Measurements from ENCODE around the gene RCAN2. TPM values are rescaled to one million over a fixed set of nuclear protein-coding genes. Genes with fewer than 3 reads are reported as not detected.

The RCAN2 gene
- total RNA-seq, 2 donors from 2014 or later: 3.6 to 7.0 TPM

DNA sequence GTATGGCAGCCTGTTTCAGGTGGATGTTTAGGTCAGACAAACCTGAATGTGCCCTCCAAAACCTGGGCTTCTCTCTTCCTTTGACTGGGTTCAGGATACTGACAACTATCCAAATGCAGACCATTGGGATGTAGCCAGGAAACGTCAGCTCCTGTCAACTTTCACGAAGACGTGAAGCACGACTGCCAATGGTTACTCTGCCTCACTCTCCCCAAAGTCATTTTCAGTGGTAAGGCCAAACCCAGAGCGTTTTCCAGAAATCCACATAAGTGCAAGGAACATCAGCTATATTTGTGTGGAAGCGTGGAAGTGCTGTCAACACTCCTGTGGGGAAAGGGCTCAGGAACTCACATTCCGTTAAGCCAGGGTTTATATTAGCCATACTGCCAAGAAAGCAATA lies 20.1 kb upstream of the RCAN2 start:
- Histone ChIP-seq H3K4me3 (no peak overlapping the region), H3K9ac (ENCODE audit: low read depth in 2 of 2, low read length in 2 of 2) (no peak overlapping the region), H3K4me1 (peaks cover 3% of the 10 kb centered on the region), H3K27me3 (no peaks in the 10 kb centered on the region), H3K36me3 (no peaks in the 10 kb centered on the region), H3K27ac (no peak overlapping the region), H3K9me3 (no peaks in the 10 kb centered on the region)
- intact Hi-C loops (cut with DNase I): no loop called here
- no peak for DNase-seq
- TF ChIP-seq, protein P1, sequence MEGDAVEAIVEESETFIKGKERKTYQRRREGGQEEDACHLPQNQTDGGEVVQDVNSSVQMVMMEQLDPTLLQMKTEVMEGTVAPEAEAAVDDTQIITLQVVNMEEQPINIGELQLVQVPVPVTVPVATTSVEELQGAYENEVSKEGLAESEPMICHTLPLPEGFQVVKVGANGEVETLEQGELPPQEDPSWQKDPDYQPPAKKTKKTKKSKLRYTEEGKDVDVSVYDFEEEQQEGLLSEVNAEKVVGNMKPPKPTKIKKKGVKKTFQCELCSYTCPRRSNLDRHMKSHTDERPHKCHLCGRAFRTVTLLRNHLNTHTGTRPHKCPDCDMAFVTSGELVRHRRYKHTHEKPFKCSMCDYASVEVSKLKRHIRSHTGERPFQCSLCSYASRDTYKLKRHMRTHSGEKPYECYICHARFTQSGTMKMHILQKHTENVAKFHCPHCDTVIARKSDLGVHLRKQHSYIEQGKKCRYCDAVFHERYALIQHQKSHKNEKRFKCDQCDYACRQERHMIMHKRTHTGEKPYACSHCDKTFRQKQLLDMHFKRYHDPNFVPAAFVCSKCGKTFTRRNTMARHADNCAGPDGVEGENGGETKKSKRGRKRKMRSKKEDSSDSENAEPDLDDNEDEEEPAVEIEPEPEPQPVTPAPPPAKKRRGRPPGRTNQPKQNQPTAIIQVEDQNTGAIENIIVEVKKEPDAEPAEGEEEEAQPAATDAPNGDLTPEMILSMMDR (IDR thresholded peaks at IDR 0.05): no peak

DNA sequence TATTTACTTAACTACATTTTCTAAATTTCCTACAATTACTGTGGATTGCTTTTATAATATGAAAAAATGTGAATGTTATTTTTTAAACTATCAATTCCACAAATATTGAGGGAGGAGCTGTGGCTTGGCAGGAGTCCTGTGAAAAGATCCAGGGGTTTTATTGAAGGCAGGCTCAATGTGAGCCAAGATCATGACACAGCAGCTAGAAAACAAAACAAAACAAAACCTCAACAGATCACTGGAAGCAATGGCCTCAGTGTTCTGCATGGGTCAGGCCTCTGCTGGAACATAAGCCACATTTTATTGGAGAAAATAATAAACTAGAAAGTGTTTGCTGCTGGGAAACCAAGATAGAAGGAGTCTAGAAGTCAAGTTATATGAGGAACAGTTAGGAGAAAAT lies 19.4 kb upstream of the RCAN2 start:
- Histone ChIP-seq H3K9me3 (no peaks in the 10 kb centered on the region), H3K27me3 (no peaks in the 10 kb centered on the region), H3K9ac (ENCODE audit: low read depth in 2 of 2, low read length in 2 of 2) (no peak overlapping the region), H3K36me3 (no peaks in the 10 kb centered on the region), H3K4me1 (peaks cover 3% of the 10 kb centered on the region), H3K27ac (no peak overlapping the region), H3K4me3 (no peak overlapping the region)
- intact Hi-C loops (cut with DNase I): no loop called here
- DNase-seq: no peak
- TF ChIP-seq, protein P1 (IDR thresholded peaks at IDR 0.05): no peak

DNA sequence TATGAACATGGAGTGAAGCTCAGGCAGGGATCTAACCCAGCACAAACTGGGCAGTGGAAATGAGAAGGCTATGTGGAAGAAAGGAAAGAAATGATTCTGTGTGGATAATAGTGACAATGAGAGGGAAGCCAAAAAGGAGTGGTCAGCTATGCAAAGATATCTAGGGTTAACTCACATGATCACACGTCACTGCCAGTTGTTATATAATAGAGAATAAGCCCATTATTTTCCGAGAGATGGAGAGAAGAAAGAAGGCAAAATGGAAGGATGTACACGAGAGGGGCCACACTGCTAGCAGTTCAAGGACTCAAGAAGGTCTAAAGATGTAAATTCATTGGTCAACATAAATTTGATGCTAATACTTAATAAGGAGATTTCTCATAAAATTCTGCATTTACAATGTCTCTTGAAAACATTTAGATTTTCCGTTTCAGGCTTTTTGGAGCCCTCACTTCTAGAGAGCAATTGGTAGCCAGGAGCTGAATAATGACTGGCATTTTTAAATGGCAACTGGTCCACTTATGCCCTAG lies 18.8 kb upstream of the RCAN2 start:
- no peak for DNase-seq
- no peak overlapping the region for H3K9ac ChIP-seq (ENCODE audit: low read depth in 2 of 2, low read length in 2 of 2)
- no peaks in the 10 kb centered on the region for H3K9me3 ChIP-seq
- H3K27ac ChIP-seq: no peak overlapping the region
- H3K4me1 ChIP-seq: peaks cover 3% of the 10 kb centered on the region
- no peak overlapping the region for H3K4me3 ChIP-seq
- intact Hi-C loops (cut with DNase I): no loop called here
- no peaks in the 10 kb centered on the region for H3K27me3 ChIP-seq
- TF ChIP-seq, protein P1 (IDR thresholded peaks at IDR 0.05): no peak
- H3K36me3 ChIP-seq: no peaks in the 10 kb centered on the region

DNA sequence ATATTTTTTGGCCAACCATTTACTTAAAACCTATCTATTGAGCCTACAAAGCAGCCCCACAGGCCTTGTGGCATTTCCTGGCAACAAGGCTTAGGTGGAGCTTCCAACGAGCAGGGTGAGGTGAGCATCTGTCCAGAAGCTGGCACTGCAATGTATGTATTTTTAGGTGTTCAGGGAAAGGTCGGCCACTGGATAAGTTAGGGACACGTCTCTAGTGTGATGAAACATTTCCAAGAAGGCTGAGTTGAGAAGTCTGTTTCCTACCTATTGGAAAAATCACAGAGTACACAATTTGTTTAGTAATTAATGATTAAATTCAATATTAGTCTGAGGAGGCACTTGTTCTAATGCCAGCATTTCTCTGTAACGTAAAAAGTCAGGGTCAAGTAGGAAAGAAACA lies 17.8 kb upstream of the RCAN2 start:
- H3K27me3 ChIP-seq: no peaks in the 10 kb centered on the region
- H3K36me3 ChIP-seq: no peaks in the 10 kb centered on the region
- DNase-seq: no peak
- no peaks in the 10 kb centered on the region for H3K9me3 ChIP-seq
- H3K27ac ChIP-seq: no peak overlapping the region
- TF ChIP-seq, protein P1 (IDR thresholded peaks at IDR 0.05): no peak
- intact Hi-C loops (cut with DNase I): no loop called here
- no peak overlapping the region for H3K4me3 ChIP-seq
- H3K4me1 ChIP-seq: peaks cover 3% of the 10 kb centered on the region
- no peak overlapping the region for H3K9ac ChIP-seq (ENCODE audit: low read depth in 2 of 2, low read length in 2 of 2)

DNA sequence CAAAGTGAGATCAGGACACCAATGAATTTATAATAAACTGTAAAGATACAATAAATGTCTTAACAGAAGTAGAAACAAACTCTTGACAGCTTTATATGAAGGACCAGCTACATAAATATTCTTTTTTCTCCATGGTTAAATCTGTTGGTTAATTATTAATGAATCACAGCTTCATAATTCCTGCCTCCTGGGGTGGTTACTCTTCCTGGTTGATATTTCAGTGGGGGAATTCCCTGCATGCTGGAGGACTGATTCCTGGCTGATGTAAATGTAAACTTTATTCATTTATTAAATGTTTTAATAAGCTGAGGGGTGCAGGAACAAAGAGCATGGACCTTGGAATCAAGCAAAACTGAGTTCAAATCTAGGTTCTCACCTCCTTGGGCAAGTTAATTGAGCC lies 16.2 kb upstream of the RCAN2 start:
- Histone ChIP-seq H3K4me3 (no peak overlapping the region), H3K4me1 (peaks cover 3% of the 10 kb centered on the region), H3K27ac (no peak overlapping the region), H3K36me3 (no peaks in the 10 kb centered on the region), H3K9me3 (no peaks in the 10 kb centered on the region), H3K27me3 (no peaks in the 10 kb centered on the region), H3K9ac (ENCODE audit: low read depth in 2 of 2, low read length in 2 of 2) (no peak overlapping the region)
- no peak for DNase-seq
- TF ChIP-seq, protein P1 (IDR thresholded peaks at IDR 0.05): no peak
- intact Hi-C loops (cut with DNase I): no loop called here
